HG03469 (cell line): ENCODE data around the gene OR4K17.
"Not testable (repeated sequence)": the region's sequence is repeated elsewhere in the genome, so short reads cannot be mapped to it uniquely, and the experiment has no call there.

ENCODE experiments used
- ATAC-seq: cut with Tn5 transposase; IDR thresholded peaks from one replicate; pipeline ENCODE4 v1.9.1; 2021; ENCODE audit warnings: mild to moderate bottlenecking, moderate library complexity, moderate number of reproducible peaks; ENCODE audit not compliant: unreplicated experiment

Gene OR4K17

GRCh38 chr14:20110438-20110837, at the start of gene OR4K17:
OR4K17 (plus strand) TSS chr14:20110739; CDS start chr14:20117500, 6,761 bp downstream.
- no peak for ATAC-seq

- ATAC-seq, result no peak
Observed at GRCh38 chr14:20092050-20092449, 18.5 kb upstream of the OR4K17 start.

- ATAC-seq, result no peak
Observed at GRCh38 chr14:20093442-20093841, 17.1 kb upstream of the OR4K17 start.

GRCh38 chr14:20098926-20099770, 11.4 kb upstream of the OR4K17 start:
- not testable (repeated sequence) for ATAC-seq

- no peak for ATAC-seq
Observed at GRCh38 chr14:20112321-20112720, 1.8 kb downstream of the OR4K17 start.

- no peak for ATAC-seq
Observed at GRCh38 chr14:20116748-20117147, 6.2 kb downstream of the OR4K17 start.

GRCh38 chr14:20118795-20119194, 8.3 kb downstream of the OR4K17 start:
- no peak for ATAC-seq

GRCh38 chr14:20138520-20138919, 28.0 kb downstream of the OR4K17 start, which contains the start of gene OR4N5:
OR4N5 (plus strand) TSS chr14:20138820; CDS start chr14:20143736, 4,916 bp downstream.
- ATAC-seq, result no peak

- no peak for ATAC-seq
Observed at GRCh38 chr14:20143911-20144310, 33.4 kb downstream of the OR4K17 start.

GRCh38 chr14:20144820-20145219, 34.3 kb downstream of the OR4K17 start:
- no peak for ATAC-seq

GRCh38 chr14:20164462-20164861, 53.9 kb downstream of the OR4K17 start:
- no peak for ATAC-seq

GRCh38 chr14:20167091-20167490, 56.6 kb downstream of the OR4K17 start:
- no peak for ATAC-seq

- not testable (repeated sequence) for ATAC-seq
Observed at GRCh38 chr14:20169852-20170251, 59.3 kb downstream of the OR4K17 start.
